ENCODE measurements around the gene GRID2. TPM values are rescaled to one million over a fixed set of nuclear protein-coding genes. Genes with fewer than 3 reads are reported as not detected.

The GRID2 gene
- total RNA-seq, 2 donors from 2014 or later: 0.16 TPM; not detected in 1

DNA sequence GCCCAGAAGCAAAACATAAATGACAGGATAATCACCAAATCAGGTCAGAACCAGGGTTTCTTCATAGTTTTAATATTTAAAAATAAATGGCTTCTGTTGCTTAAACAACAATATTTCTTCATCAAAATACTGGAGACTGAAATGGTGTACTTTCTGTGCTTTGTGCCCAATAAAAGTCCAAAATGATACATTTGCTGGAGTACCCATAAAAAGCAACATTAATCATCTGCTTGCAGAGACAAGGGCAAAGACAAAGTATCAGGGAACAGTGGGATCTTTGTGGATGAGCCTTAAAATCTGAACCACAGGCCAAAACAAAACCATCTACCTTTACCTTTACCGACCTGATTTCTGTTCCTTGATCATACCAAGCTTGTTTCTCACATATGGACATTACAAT lies 840.9 kb downstream of the GRID2 start:
- no peaks in the 10 kb centered on the region for H3K4me1 ChIP-seq
- TF ChIP-seq, protein P1, sequence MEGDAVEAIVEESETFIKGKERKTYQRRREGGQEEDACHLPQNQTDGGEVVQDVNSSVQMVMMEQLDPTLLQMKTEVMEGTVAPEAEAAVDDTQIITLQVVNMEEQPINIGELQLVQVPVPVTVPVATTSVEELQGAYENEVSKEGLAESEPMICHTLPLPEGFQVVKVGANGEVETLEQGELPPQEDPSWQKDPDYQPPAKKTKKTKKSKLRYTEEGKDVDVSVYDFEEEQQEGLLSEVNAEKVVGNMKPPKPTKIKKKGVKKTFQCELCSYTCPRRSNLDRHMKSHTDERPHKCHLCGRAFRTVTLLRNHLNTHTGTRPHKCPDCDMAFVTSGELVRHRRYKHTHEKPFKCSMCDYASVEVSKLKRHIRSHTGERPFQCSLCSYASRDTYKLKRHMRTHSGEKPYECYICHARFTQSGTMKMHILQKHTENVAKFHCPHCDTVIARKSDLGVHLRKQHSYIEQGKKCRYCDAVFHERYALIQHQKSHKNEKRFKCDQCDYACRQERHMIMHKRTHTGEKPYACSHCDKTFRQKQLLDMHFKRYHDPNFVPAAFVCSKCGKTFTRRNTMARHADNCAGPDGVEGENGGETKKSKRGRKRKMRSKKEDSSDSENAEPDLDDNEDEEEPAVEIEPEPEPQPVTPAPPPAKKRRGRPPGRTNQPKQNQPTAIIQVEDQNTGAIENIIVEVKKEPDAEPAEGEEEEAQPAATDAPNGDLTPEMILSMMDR (IDR thresholded peaks at IDR 0.05): no peak
- no peak for DNase-seq (ENCODE audit: low spot score)
- no peaks in the 10 kb centered on the region for H3K27me3 ChIP-seq
- no peaks in the 10 kb centered on the region for H3K36me3 ChIP-seq
- H3K27ac ChIP-seq: no peak overlapping the region
- no peak overlapping the region for H3K4me3 ChIP-seq
- H3K9me3 ChIP-seq: no peaks in the 10 kb centered on the region

DNA sequence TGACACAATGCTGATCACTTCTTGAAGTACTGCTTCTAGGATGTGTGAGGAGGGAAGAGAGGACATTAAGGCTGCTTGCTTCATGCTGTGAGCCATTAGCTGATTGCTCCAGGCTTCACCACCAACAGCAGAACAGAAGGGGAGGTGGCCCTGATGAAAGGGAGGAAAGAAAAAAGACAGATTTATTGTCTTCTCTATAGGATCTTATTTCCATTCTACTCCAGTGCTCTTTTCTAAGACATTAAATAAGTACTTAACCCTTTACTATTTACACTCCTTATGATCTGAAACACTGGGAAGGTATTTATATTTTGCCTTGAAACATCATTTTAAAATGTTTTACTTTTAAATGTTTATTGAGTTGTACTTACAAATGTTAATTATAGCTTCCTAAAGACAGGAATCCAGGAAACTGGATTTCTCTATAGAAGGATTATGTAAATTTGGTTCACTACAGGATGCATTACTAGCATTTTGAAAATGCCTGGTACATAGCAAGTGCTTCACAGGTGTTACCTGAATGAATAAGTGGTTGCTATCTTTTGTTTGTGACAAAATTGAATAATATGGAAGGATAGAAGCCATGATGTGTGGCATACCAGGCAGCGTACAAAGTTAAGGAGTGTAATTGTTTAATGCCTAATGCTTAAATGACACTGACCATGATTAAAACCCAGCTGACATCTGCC lies 843.9 kb downstream of the GRID2 start:
- TF ChIP-seq, protein P1 (IDR thresholded peaks at IDR 0.05): no peak
- Histone ChIP-seq H3K4me3 (no peak overlapping the region), H3K27me3 (no peaks in the 10 kb centered on the region), H3K4me1 (no peaks in the 10 kb centered on the region), H3K36me3 (no peaks in the 10 kb centered on the region), H3K27ac (no peak overlapping the region), H3K9me3 (no peaks in the 10 kb centered on the region)
- DNase-seq (ENCODE audit: low spot score): no peak

DNA sequence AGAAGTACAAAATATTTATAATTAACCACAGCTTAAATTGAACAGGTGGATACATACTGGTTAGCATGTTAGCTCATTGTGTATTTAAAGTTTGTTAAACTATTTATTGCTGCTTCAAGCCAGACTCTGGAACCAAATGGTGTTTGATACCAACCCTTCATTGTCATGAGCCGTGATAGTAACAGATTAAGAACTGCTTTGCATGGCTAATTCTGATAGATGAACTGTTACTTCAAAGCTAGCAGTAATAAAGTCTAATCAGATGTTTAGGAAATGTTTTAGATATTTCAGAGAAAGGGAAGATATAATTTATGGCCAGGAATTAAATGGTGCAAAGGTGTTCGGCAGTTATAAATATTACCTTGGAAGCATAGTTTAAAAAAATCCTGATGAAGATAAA lies 848.7 kb downstream of the GRID2 start:
- no peak overlapping the region for H3K4me3 ChIP-seq
- H3K9me3 ChIP-seq: no peaks in the 10 kb centered on the region
- no peaks in the 10 kb centered on the region for H3K27me3 ChIP-seq
- DNase-seq (ENCODE audit: low spot score): no peak
- no peak overlapping the region for H3K27ac ChIP-seq
- no peaks in the 10 kb centered on the region for H3K4me1 ChIP-seq
- TF ChIP-seq, protein P1 (IDR thresholded peaks at IDR 0.05): no peak
- H3K36me3 ChIP-seq: no peaks in the 10 kb centered on the region

DNA sequence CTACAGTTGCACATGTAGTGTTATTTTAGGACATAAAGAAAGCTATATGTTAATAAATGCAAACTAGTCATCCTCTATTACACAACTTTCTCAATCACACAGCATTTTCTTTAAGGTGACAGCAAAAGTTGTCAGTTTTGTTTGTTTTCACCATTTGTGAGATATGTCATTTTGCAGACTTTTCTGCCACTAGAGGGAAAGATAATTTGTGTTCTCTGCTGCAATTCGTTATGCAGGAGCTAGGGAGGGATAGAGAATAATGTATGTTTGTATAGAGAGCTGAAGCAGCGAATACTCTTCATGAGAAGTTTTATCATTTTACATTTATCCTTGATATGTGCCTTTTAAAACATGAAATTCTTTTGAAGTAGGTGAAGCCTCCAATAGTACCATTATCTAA lies 854.2 kb downstream of the GRID2 start:
- TF ChIP-seq, protein P1 (IDR thresholded peaks at IDR 0.05): no peak
- H3K36me3 ChIP-seq: no peaks in the 10 kb centered on the region
- no peaks in the 10 kb centered on the region for H3K27me3 ChIP-seq
- no peak overlapping the region for H3K4me3 ChIP-seq
- no peak overlapping the region for H3K27ac ChIP-seq
- no peaks in the 10 kb centered on the region for H3K9me3 ChIP-seq
- H3K4me1 ChIP-seq: no peaks in the 10 kb centered on the region
- no peak for DNase-seq (ENCODE audit: low spot score)

DNA sequence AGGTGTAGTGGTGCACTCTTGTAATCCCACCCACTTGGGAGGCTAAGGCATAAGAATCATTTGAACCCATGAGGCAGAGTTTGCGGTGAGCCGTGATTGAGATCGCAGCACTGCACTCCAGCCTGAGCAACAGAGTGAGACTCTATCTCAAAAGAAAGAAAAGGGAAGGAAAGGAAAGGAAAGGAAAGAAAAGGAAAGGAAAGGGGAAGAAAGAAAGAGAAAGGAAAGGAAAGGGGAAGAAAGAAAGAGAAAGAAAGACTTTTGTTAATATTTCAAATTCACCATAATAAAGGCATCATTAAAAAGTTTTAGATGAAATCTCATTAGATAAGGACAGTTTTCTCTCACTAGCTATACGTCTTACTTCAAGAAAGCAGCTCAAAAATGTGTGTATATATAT lies 864.3 kb downstream of the GRID2 start:
- no peaks in the 10 kb centered on the region for H3K9me3 ChIP-seq

More for the DNA sequence above, 864.3 kb downstream of the GRID2 start:
- H3K27ac ChIP-seq: no peak overlapping the region
- no peaks in the 10 kb centered on the region for H3K27me3 ChIP-seq
- TF ChIP-seq, protein P1 (IDR thresholded peaks at IDR 0.05): no peak
- DNase-seq (ENCODE audit: low spot score): no peak
- no peak overlapping the region for H3K4me3 ChIP-seq
- H3K4me1 ChIP-seq: no peaks in the 10 kb centered on the region
- no peaks in the 10 kb centered on the region for H3K36me3 ChIP-seq
